Measurements from ENCODE around the gene ATP2C2.

DNA sequence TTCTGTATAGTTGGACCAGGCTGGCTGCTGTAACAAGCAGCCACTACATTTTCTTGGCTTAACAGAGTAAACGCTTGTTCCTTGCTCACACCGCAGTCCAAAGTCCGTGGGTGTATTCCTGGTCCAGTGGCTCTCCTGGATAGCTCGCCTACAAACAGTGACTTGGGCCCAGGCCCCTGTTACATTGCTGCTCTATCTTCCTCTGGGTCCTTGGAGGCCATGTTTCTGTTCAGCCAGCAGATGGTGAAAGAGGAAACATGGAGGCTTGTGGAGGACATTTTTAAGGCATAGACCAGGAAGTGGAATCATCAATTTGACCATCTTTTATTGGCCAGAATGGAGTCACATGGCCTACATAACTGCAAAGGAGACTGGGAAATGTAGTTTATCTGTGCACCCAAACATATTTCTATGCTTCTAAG is 55.1 kb downstream of the ATP2C2 start:
- no peak for TF ChIP-seq POLR2AphosphoS5 (IDR thresholded peaks at IDR 0.05; ENCODE audit: borderline replicate concordance, low read depth, low read length)
- TF ChIP-seq EZH2 (IDR thresholded peaks at IDR 0.05) = no peak
